Measurements from ENCODE around the gene RNASEH2A.

DNA sequence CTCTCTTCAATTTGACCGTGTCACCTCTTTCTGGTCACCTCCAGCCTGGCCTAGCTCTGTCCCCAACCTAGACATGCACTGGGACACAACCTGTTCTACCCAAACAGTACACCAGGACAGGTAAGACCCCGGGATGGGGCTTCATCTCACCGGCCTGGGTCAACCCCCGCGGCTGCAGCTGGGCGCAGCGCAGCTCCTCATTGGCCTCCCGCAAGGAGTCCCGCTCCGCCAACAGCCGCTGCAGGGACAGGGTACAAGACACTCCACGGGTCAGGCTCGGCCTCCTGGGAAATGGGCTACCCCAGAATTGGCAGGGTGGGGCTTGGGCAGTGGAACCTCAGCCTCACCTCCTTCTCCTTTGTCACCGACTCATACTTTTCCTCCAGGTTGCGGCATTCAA, 38.7 kb upstream of the RNASEH2A start:
- TF ChIP-seq, protein P1, sequence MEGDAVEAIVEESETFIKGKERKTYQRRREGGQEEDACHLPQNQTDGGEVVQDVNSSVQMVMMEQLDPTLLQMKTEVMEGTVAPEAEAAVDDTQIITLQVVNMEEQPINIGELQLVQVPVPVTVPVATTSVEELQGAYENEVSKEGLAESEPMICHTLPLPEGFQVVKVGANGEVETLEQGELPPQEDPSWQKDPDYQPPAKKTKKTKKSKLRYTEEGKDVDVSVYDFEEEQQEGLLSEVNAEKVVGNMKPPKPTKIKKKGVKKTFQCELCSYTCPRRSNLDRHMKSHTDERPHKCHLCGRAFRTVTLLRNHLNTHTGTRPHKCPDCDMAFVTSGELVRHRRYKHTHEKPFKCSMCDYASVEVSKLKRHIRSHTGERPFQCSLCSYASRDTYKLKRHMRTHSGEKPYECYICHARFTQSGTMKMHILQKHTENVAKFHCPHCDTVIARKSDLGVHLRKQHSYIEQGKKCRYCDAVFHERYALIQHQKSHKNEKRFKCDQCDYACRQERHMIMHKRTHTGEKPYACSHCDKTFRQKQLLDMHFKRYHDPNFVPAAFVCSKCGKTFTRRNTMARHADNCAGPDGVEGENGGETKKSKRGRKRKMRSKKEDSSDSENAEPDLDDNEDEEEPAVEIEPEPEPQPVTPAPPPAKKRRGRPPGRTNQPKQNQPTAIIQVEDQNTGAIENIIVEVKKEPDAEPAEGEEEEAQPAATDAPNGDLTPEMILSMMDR (IDR thresholded peaks at IDR 0.05): no peak
- no peak for TF ChIP-seq POLR2A (IDR thresholded peaks at IDR 0.05)

All from uterus (tissue), 2 donors.